ENCODE measurements around the gene SLC1A7. TPM values are rescaled to one million over a fixed set of nuclear protein-coding genes. Genes with fewer than 3 reads are reported as not detected.

The SLC1A7 gene
- total RNA-seq, 1 donor from 2014 or later = not detected

- no peak for TF ChIP-seq CTCF (IDR thresholded peaks at IDR 0.05)
- TF ChIP-seq POLR2A (IDR thresholded peaks at IDR 0.05) = no peak
- TF ChIP-seq POLR2AphosphoS5 (IDR thresholded peaks at IDR 0.05; ENCODE audit: insufficient read depth in 1 of 2, low read depth in 1 of 2) = no peak
- DNase-seq (ENCODE audit: extremely low spot score in 2 of 2) = no peak
These were observed 38.0 kb downstream of the SLC1A7 start for GRCh38 chr1:53104289-53104913.

GRCh38 chr1:53094533-53094919 lies 47.9 kb downstream of the SLC1A7 start:
- Histone ChIP-seq H3K27ac (no peak overlapping the region), H3K9me3 (no peaks in the 10 kb centered on the region), H3K27me3 (no peaks in the 10 kb centered on the region), H3K36me3 (no peaks in the 10 kb centered on the region), H3K4me3 (no peak overlapping the region), H3K4me1 (no peaks in the 10 kb centered on the region)
- DNase-seq (ENCODE audit: extremely low spot score in 2 of 2) = no peak
- TF ChIP-seq POLR2AphosphoS5 (IDR thresholded peaks at IDR 0.05; ENCODE audit: insufficient read depth in 1 of 2, low read depth in 1 of 2) (no peak), POLR2A (IDR thresholded peaks at IDR 0.05) (no peak), CTCF (IDR thresholded peaks at IDR 0.05) (no peak)
- intact Hi-C loops (cut with DNase I) = no loop called here

More at GRCh38 chr1:53104289-53104913, 38.0 kb downstream of the SLC1A7 start:
- Histone ChIP-seq H3K36me3 (no peaks in the 10 kb centered on the region), H3K4me3 (no peak overlapping the region), H3K27me3 (no peaks in the 10 kb centered on the region), H3K4me1 (peaks cover 15% of the 10 kb centered on the region), H3K27ac (no peak overlapping the region), H3K9me3 (no peaks in the 10 kb centered on the region)
- intact Hi-C loops (cut with DNase I) = no loop called here

GRCh38 chr1:53093778-53094532 lies 48.5 kb downstream of the SLC1A7 start:
- no peak for DNase-seq (ENCODE audit: extremely low spot score in 2 of 2)
- Histone ChIP-seq H3K9me3 (no peaks in the 10 kb centered on the region), H3K27ac (no peak overlapping the region), H3K36me3 (no peaks in the 10 kb centered on the region), H3K27me3 (no peaks in the 10 kb centered on the region), H3K4me3 (no peak overlapping the region), H3K4me1 (no peaks in the 10 kb centered on the region)
- intact Hi-C loops (cut with DNase I) = no loop called here
- no peak for TF ChIP-seq POLR2A (IDR thresholded peaks at IDR 0.05)
- no peak for TF ChIP-seq POLR2AphosphoS5 (IDR thresholded peaks at IDR 0.05; ENCODE audit: insufficient read depth in 1 of 2, low read depth in 1 of 2)
- no peak for TF ChIP-seq CTCF (IDR thresholded peaks at IDR 0.05)

GRCh38 chr1:53093451-53093754 lies 49.0 kb downstream of the SLC1A7 start:
- intact Hi-C loops (cut with DNase I) = no loop called here
- H3K9me3 ChIP-seq = no peaks in the 10 kb centered on the region
- no peak overlapping the region for H3K27ac ChIP-seq
- no peaks in the 10 kb centered on the region for H3K27me3 ChIP-seq
- no peak overlapping the region for H3K4me3 ChIP-seq
- TF ChIP-seq CTCF (IDR thresholded peaks at IDR 0.05) (no peak), POLR2A (IDR thresholded peaks at IDR 0.05) (no peak), POLR2AphosphoS5 (IDR thresholded peaks at IDR 0.05; ENCODE audit: insufficient read depth in 1 of 2, low read depth in 1 of 2) (no peak)
- H3K4me1 ChIP-seq = no peaks in the 10 kb centered on the region
- H3K36me3 ChIP-seq = no peaks in the 10 kb centered on the region
- no peak for DNase-seq (ENCODE audit: extremely low spot score in 2 of 2)
